Measurements from ENCODE around the gene PTPN3.
"Not testable (repeated sequence)": the region's sequence is repeated elsewhere in the genome, so short reads cannot be mapped to it uniquely, and the experiment has no call there.

PTPN3 gene

DNA sequence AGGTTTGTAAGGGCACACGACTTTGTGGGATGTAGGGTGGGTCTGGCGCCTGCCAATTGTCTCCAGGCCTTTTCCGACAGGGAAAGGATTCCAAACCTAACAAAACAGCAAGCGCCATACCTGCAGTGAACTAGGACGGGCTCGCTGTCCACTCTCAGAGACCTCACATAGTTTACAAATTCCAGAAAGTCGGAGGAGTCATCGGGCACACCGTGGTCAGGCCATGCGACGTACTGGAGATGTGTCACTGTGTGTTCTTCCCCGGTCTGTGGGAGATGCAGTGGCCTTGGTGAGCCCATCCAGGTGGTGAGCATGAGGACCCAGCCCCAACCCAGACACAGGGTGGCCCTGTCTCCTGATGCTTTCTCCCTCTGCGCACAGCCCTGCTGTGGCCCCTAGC lies 115.9 kb downstream of the PTPN3 start:
- TF ChIP-seq POLR2A (IDR thresholded peaks at IDR 0.05; ENCODE audit: low read length) (no peak), GATA1 (IDR thresholded peaks at IDR 0.05; ENCODE audit: low read depth, low read length) (no peak)
- DNase-seq, result no peak

DNA sequence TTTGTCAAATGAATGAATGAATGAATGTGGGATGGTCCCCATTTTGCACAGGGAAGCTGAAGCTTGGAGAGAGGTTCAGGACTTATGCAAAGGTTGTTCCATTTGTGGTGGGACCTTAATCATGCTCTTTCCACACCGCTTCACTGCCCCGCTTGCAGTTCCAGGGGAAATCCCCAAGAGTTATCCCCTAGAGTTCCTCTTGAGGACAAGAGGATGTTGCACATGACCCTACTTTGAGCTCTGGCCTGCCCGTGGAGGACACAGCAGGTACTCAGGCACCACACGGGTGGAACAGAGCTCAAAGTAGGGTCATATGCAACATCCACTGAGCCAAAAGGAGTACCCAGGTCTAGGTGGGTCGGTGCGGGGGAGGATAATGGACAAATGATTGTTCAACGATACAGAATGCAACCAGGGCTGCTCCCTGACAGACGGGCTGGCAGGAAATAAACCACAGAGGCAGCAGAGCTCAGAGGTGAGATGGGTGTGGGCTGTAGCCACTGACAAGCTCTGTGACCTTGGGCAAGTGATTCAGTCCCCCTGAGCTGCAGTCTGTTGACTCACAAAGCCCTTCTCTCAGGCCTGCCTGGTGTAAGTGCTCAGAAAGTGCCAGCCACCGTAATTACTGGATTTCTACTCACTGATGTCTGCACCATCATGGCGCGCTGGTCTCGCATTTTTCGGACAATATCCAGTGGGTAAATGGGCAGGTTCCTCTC lies 116.9 kb downstream of the PTPN3 start:
- TF ChIP-seq GATA1 (IDR thresholded peaks at IDR 0.05; ENCODE audit: low read depth, low read length), result no peak
- TF ChIP-seq POLR2A (IDR thresholded peaks at IDR 0.05; ENCODE audit: low read length), result no peak
- no peak for DNase-seq

DNA sequence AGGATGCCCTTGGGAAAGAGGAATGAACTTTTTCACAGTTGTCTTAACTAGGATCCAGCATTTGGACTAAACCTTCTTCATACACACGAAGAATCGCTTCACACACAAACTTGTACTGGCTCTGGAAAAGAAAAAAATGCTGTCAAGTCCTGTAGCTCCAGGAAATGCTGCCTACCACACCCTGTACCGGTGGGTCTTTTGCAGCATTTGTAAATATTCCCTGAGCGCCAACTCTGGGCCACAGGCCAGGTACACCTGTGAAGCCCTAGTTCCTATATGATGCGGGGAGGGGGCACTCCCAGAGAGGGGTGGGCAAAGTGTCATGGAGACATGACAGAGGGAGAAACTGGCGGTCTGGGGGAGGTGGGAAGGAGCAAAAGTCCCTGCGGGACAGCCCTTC lies 118.6 kb downstream of the PTPN3 start:
- no peak for TF ChIP-seq POLR2A (IDR thresholded peaks at IDR 0.05; ENCODE audit: low read length)
- TF ChIP-seq GATA1 (IDR thresholded peaks at IDR 0.05; ENCODE audit: low read depth, low read length), result no peak
- DNase-seq, result no peak

DNA sequence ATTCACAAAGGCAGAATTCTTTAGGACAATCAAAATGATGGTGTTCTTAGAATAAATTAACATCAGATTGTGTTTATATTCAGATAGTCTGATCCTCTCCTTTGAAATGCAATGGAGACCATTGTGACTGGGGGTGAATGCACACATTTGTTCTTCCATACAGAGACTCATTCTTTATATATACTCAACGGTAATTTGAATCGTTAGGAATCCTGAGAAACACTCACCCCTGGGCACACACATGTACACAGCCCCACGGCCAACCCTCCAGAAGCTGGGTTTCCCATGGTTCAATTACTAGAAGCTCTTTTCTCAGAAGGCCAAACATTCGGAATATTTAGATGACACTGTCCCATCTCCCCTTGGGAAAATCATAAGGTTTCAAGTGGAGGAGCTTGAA lies 119.8 kb downstream of the PTPN3 start:
- DNase-seq, result no peak
- TF ChIP-seq POLR2A (IDR thresholded peaks at IDR 0.05; ENCODE audit: low read length), result no peak
- no peak for TF ChIP-seq GATA1 (IDR thresholded peaks at IDR 0.05; ENCODE audit: low read depth, low read length)

DNA sequence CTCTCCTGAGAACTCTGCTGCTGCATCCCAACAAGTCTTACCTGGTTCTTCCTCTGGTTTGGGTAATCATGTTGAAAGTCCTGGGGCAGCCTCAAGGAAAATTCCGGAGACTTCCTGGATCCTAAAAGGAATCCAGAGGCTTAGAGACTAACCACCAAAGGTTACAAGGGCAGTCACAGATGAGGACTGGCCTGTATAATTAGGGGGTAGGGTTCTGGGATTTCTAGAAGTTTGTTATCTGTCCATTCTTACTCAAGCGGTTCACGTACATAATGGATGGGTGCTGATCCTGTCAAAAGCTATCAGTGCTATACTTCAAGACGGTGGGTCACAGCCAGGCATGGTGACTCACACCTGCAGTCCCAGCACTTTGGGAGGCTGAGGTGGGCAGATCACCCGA lies 125.9 kb downstream of the PTPN3 start:
- DNase-seq, result no peak
- no peak for TF ChIP-seq GATA1 (IDR thresholded peaks at IDR 0.05; ENCODE audit: low read depth, low read length)
- no peak for TF ChIP-seq POLR2A (IDR thresholded peaks at IDR 0.05; ENCODE audit: low read length)

DNA sequence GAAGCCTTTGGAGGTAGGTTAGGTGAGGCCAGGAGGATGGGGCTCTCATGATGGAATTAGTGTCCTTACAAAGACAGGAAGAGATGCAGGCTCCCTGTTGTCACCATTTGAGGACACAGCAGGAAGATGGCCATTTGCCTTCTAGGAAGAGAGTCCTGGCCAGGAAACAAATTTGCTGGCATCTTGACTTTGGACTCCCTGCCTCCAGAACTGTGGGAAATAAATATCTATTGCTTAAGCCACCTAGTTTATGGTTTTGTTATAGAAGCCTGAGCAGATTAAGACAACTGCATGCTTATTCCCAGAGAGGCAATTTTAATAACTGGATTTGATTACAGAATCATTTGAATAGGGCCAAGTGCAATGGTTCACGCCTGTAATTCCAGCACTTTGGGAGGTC lies 126.7 kb downstream of the PTPN3 start:
- TF ChIP-seq POLR2A (IDR thresholded peaks at IDR 0.05; ENCODE audit: low read length), result no peak
- TF ChIP-seq GATA1 (IDR thresholded peaks at IDR 0.05; ENCODE audit: low read depth, low read length), result no peak
- DNase-seq, result no peak

GRCh38 chr9:109369285-109369684 lies 128.8 kb downstream of the PTPN3 start:
- no peak for TF ChIP-seq GATA1 (IDR thresholded peaks at IDR 0.05; ENCODE audit: low read depth, low read length)
- TF ChIP-seq POLR2A (IDR thresholded peaks at IDR 0.05; ENCODE audit: low read length), result no peak
- no peak for DNase-seq

- DNase-seq, result no peak
- TF ChIP-seq GATA1 (IDR thresholded peaks at IDR 0.05; ENCODE audit: low read depth, low read length) (no peak), POLR2A (IDR thresholded peaks at IDR 0.05; ENCODE audit: low read length) (no peak)
Measured at GRCh38 chr9:109360771-109361170, 137.3 kb downstream of the PTPN3 start.

DNA sequence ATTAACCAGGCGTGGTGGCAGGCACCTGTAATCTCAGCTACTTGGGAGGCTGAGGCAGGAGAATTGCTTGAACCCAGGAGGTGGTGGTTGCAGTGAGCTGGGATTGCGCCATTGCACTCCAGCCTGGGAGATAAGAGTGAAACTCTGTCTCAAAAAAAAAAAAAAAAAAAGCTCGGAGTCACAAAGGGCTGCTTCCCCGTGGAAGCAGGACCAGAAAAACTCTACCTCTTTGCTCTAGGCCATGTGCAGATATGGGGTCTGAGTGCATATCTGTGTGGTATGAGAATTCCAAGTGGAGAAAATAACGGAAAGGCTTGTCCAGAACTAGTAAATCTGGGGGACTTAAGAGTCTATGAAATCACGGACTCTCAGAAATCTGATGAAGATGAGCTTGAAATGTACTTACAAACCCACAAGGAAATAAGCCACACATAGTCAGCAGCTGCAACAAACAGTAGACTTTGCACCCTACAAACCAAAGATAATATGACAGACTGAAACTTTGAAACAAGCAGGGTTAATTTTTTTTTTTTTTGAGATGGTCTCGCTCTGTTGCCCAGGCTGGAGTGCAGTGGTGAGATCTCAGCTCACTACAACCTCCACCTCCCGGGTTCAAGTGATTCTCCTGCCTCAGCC lies 139.0 kb downstream of the PTPN3 start:
- not testable (repeated sequence) for DNase-seq

GRCh38 chr9:109355564-109356297 lies 142.4 kb downstream of the PTPN3 start:
- TF ChIP-seq GATA1 (IDR thresholded peaks at IDR 0.05; ENCODE audit: low read depth, low read length) (no peak), POLR2A (IDR thresholded peaks at IDR 0.05; ENCODE audit: low read length) (no peak)
- DNase-seq, result no peak

DNA sequence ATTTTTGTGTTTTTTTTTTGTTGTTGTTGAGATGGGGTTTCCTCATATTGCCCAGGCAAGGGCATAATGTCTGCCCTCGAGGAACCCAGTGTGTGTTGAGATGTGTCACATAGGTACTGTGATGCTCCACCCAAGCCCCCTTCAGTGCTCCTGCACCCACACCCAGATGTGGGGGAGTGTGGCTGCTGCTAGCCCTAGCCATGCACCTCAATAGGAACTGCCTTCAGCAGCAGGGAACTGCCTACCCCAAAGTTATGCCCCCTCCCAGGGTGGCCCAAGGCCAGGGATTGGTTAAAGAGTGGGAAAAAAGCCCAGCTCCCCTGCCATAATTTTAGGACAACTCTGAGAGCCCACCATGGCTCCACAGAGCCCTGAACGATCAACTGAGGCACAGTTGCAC lies 143.9 kb downstream of the PTPN3 start:
- TF ChIP-seq POLR2A (IDR thresholded peaks at IDR 0.05; ENCODE audit: low read length) (no peak), GATA1 (IDR thresholded peaks at IDR 0.05; ENCODE audit: low read depth, low read length) (no peak)
- DNase-seq, result no peak

- no peak for TF ChIP-seq POLR2A (IDR thresholded peaks at IDR 0.05; ENCODE audit: low read length)
- TF ChIP-seq GATA1 (IDR thresholded peaks at IDR 0.05; ENCODE audit: low read depth, low read length), result no peak
- no peak for DNase-seq
Measured at GRCh38 chr9:109351032-109351431, 147.1 kb downstream of the PTPN3 start.

- no peak for TF ChIP-seq GATA1 (IDR thresholded peaks at IDR 0.05; ENCODE audit: low read depth, low read length)
- TF ChIP-seq POLR2A (IDR thresholded peaks at IDR 0.05; ENCODE audit: low read length), result no peak
- DNase-seq, result no peak
Measured at GRCh38 chr9:109349421-109349846, 148.7 kb downstream of the PTPN3 start.

DNA sequence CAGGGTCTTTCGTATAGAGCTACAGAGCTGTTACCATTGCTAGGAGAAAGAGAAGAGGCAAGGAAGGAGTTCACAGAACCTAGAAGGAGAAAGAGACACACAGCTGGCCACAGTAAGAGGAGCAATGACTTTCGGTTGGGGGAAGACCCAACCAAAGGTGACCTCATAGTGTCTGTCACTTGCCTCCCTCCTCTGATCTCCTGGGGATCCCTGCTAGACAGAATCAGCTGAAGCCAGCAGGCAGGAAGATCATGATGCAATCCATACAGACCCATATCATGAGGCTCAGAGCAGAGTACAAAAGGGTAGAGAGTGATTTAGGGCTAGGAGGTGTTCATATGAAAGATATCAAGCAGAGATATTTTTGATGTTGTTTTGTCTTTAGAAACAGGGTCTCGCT lies 151.2 kb downstream of the PTPN3 start:
- DNase-seq, result no peak
- TF ChIP-seq POLR2A (IDR thresholded peaks at IDR 0.05; ENCODE audit: low read length) (no peak), GATA1 (IDR thresholded peaks at IDR 0.05; ENCODE audit: low read depth, low read length) (no peak)

DNA sequence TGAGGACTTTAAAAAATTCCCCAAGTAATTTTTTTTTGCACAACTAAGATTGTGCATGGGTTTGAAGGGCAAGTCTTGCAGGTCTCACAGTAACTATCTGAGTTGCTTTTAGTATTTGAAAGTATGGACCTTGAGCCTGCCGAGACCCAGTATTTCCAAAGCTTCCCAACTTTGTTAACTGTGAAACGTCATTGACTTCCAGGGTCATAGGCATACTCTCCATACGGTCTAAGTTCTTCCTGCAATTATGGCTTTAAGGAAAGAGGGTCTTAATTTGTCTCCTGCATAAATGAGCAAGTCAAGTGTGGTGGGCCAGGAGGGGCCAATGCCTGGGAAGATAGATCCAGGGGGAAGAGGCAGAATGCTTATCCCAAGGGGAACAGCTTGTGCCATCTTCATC lies 153.2 kb downstream of the PTPN3 start:
- DNase-seq, result no peak
- no peak for TF ChIP-seq GATA1 (IDR thresholded peaks at IDR 0.05; ENCODE audit: low read depth, low read length)
- TF ChIP-seq POLR2A (IDR thresholded peaks at IDR 0.05; ENCODE audit: low read length), result no peak

All from erythroblast (primary cell).